Measurements from ENCODE around the gene ZNF432. TPM values are rescaled to one million over a fixed set of nuclear protein-coding genes. Genes with fewer than 3 reads are reported as not detected.

Gene ZNF432
- total and polyA plus RNA-seq, 2 of the 13 experiments (the other 11 are each of a cell fraction or from before 2014, with no cell fraction given): 4.1 to 8.7 TPM

- no peak for TF ChIP-seq ZNF589 (CRISPR knock-in tag; conservative IDR thresholded peaks at IDR 0.05)
- TF ChIP-seq NFE2 (CRISPR knock-in tag; IDR thresholded peaks at IDR 0.05): no peak
- no peak for TF ChIP-seq ZNF558 (CRISPR knock-in tag; IDR thresholded peaks at IDR 0.05; ENCODE audit: borderline replicate concordance)
- TF ChIP-seq, protein P1, sequence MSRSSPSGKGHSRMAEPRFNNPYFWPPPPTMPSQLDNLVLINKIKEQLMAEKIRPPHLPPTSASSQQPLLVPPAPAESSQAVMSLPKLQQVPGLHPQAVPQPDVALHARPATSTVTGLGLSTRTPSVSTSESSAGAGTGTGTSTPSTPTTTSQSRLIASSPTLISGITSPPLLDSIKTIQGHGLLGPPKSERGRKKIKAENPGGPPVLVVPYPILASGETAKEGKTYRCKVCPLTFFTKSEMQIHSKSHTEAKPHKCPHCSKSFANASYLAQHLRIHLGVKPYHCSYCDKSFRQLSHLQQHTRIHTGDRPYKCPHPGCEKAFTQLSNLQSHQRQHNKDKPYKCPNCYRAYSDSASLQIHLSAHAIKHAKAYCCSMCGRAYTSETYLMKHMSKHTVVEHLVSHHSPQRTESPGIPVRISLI (CRISPR knock-in tag; IDR thresholded peaks at IDR 0.05; ENCODE audit: borderline replicate concordance): no peak; the same call in 1 of the 2 replicates
- TF ChIP-seq FLYWCH1 (CRISPR knock-in tag; IDR thresholded peaks at IDR 0.05): no peak
- TF ChIP-seq MZF1 (CRISPR knock-in tag; IDR thresholded peaks at IDR 0.05; ENCODE audit: borderline replicate concordance): no peak
- TF ChIP-seq ZNF329 (CRISPR knock-in tag; IDR thresholded peaks at IDR 0.05; ENCODE audit: low read depth): no peak
- TF ChIP-seq FOXA1 (IDR thresholded peaks at IDR 0.05): no peak
- TF ChIP-seq FOXA1 (CRISPR knock-in tag; IDR thresholded peaks at IDR 0.05): no peak
- 0 out of 2 replicates have a peak, but pooled peaks have one; percentile 28 for TF ChIP-seq HOXA5 (CRISPR knock-in tag; IDR thresholded peaks at IDR 0.05)
- no peak for TF ChIP-seq CHCHD3 (CRISPR knock-in tag; IDR thresholded peaks at IDR 0.05)
- TF ChIP-seq ZNF180 (CRISPR knock-in tag; IDR thresholded peaks at IDR 0.05; ENCODE audit: borderline replicate concordance, low read depth): no peak
- TF ChIP-seq HOXA3 (CRISPR knock-in tag; IDR thresholded peaks at IDR 0.05): 0 out of 2 replicates have a peak, but pooled peaks have one; percentile 8
- TF ChIP-seq HMG20A (CRISPR knock-in tag; IDR thresholded peaks at IDR 0.05; ENCODE audit: borderline replicate concordance): no peak
- TF ChIP-seq NR2C2 (CRISPR knock-in tag; IDR thresholded peaks at IDR 0.05; ENCODE audit: borderline replicate concordance): peak; percentile 98
- no peak for TF ChIP-seq ZFP82 (CRISPR knock-in tag; IDR thresholded peaks at IDR 0.05; ENCODE audit: borderline replicate concordance)
- TF ChIP-seq TEF (CRISPR knock-in tag; IDR thresholded peaks at IDR 0.05): no peak
- TF ChIP-seq ZNF761 (CRISPR knock-in tag; conservative IDR thresholded peaks at IDR 0.05): no peak
- peak; percentile 90 for TF ChIP-seq SP4 (CRISPR knock-in tag; IDR thresholded peaks at IDR 0.05)
- TF ChIP-seq ZNF660 (CRISPR knock-in tag; IDR thresholded peaks at IDR 0.05; ENCODE audit: borderline replicate concordance, low read depth): no peak
- TF ChIP-seq HOMEZ (CRISPR knock-in tag; IDR thresholded peaks at IDR 0.05; ENCODE audit: low read depth): no peak; the same call in 1 of the 2 replicates
- TF ChIP-seq RBM39 (IDR thresholded peaks at IDR 0.05; ENCODE audit: low read depth, low read length, poor library complexity, severe bottlenecking): no peak
- no peak for TF ChIP-seq ZBTB37 (CRISPR knock-in tag; IDR thresholded peaks at IDR 0.05)
- TF ChIP-seq ZNF274 (CRISPR knock-in tag; IDR thresholded peaks at IDR 0.05): no peak
- TF ChIP-seq, protein P2, sequence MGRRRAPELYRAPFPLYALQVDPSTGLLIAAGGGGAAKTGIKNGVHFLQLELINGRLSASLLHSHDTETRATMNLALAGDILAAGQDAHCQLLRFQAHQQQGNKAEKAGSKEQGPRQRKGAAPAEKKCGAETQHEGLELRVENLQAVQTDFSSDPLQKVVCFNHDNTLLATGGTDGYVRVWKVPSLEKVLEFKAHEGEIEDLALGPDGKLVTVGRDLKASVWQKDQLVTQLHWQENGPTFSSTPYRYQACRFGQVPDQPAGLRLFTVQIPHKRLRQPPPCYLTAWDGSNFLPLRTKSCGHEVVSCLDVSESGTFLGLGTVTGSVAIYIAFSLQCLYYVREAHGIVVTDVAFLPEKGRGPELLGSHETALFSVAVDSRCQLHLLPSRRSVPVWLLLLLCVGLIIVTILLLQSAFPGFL (CRISPR knock-in tag; IDR thresholded peaks at IDR 0.05): no peak
Measured at GRCh38 chr19:52095172-52096014, 46.8 kb upstream of the ZNF432 start, which contains the start of gene ZNF841 (continued).
